HepG2 (cell line): Measurements from ENCODE around the gene RARG. TPM values are rescaled to one million over a fixed set of nuclear protein-coding genes. Genes with fewer than 3 reads are reported as not detected.

Experiments
- ADNP ChIP-seq: sonication (generic); formaldehyde crosslinking; IDR thresholded peaks from 2 replicates; pipeline ENCODE4 v1.4.0; 2020; ENCODE audit warnings: missing genetic modification reagents
- BORCS8-MEF2B ChIP-seq: sonication (generic); formaldehyde crosslinking; IDR thresholded peaks from 2 replicates; pipeline ENCODE4 v1.8.0; 2022; ENCODE audit warnings: mild to moderate bottlenecking, missing genetic modification reagents
- DMAP1 ChIP-seq: IDR thresholded peaks from 2 replicates; pipeline ENCODE4 v1.6.1; 2016
- ELF1 ChIP-seq: sonication (generic); formaldehyde crosslinking; IDR thresholded peaks from 2 replicates; pipeline ENCODE4 v1.4.0; 2020; ENCODE audit warnings: missing genetic modification reagents
- ETV5 ChIP-seq: IDR thresholded peaks from 2 replicates; pipeline ENCODE4 v1.6.1; 2018; ENCODE audit warnings: missing biosample characterization, missing genetic modification reagents, inconsistent platforms, borderline replicate concordance
- HES4 ChIP-seq: sonication (generic); formaldehyde crosslinking; IDR thresholded peaks from 2 replicates; pipeline ENCODE4 v1.9.0; 2021; ENCODE audit warnings: mild to moderate bottlenecking, missing genetic modification reagents, borderline replicate concordance
- IKZF4 ChIP-seq: sonication (generic); formaldehyde crosslinking; IDR thresholded peaks from 2 replicates; pipeline ENCODE4 v1.5.1; 2020; ENCODE audit warnings: borderline replicate concordance, mild to moderate bottlenecking, low read depth, missing genetic modification reagents; ENCODE audit errors: not compliant biosample characterization
- IRF2 ChIP-seq: IDR thresholded peaks from 2 replicates; pipeline ENCODE4 v1.6.1; 2018; ENCODE audit warnings: missing genetic modification reagents, missing compliant biosample characterization
- JUND ChIP-seq: sonication (generic); formaldehyde crosslinking; IDR thresholded peaks from 2 replicates; pipeline ENCODE4 v1.8.0; 2022; ENCODE audit warnings: mild to moderate bottlenecking, missing genetic modification reagents
- SPEN ChIP-seq: sonication (generic); formaldehyde crosslinking; IDR thresholded peaks from 2 replicates; pipeline ENCODE4 v1.5.1; 2020; ENCODE audit warnings: low read depth, mild to moderate bottlenecking, missing genetic modification reagents
- TOPORS ChIP-seq: sonication (generic); formaldehyde crosslinking; IDR thresholded peaks from 2 replicates; pipeline ENCODE4 v1.8.0; 2023; ENCODE audit warnings: mild to moderate bottlenecking, missing genetic modification reagents
- ZNF383 ChIP-seq: sonication (generic); formaldehyde crosslinking; IDR thresholded peaks from 2 replicates; pipeline ENCODE4 v1.4.0; 2020; ENCODE audit warnings: missing genetic modification reagents, mild to moderate bottlenecking, borderline replicate concordance
- ZNF446 ChIP-seq: sonication (generic); formaldehyde crosslinking; IDR thresholded peaks from 2 replicates; pipeline ENCODE4 v1.5.0; 2020; ENCODE audit warnings: mild to moderate bottlenecking, missing genetic modification reagents
- ZNF670 ChIP-seq: sonication (generic); formaldehyde crosslinking; IDR thresholded peaks from 2 replicates; pipeline ENCODE4 v1.8.0; 2022; ENCODE audit warnings: mild to moderate bottlenecking, missing genetic modification reagents, borderline replicate concordance
- ZNF713 ChIP-seq: sonication (generic); formaldehyde crosslinking; IDR thresholded peaks from 2 replicates; pipeline ENCODE4 v1.4.0; 2020; ENCODE audit warnings: mild to moderate bottlenecking, missing genetic modification reagents
- polyA plus RNA-seq, 8 experiments: library from polyadenylated mRNA; depleted of rRNA in 3 of 8; stranded (reverse) in 7 of 8; unstranded in 1 of 8; fragments of >200 nt; fragmentation: Illumina TruSeq in 4 of 8; extraction: Trizol in 4 of 8; gene quantifications; 2 replicates each; pipeline versions ENCODE4 v1.2.1 to v1.2.3, GENCODE V29; 2011 to 2016; ENCODE audit warnings: low read depth in 4 of 8, missing spikeins in 1 of 8, mixed read lengths in 1 of 8; ENCODE audit not compliant: insufficient read depth in 1 of 8
- total RNA-seq, 5 experiments: library from RNA; depleted of rRNA; stranded (reverse); fragments of >200 nt; fragmentation: Illumina TruSeq; extraction: Trizol; gene quantifications; 2 replicates each; pipeline ENCODE4 v1.2.3, GENCODE V29; 2016; ENCODE audit warnings: low read depth in 1 of 5
- TF ChIP-seq, protein P1 (sequence below): sonication (generic); formaldehyde crosslinking; conservative IDR thresholded peaks from 2 replicates; pipeline ENCODE4 v1.4.0; 2020; ENCODE audit warnings: mild to moderate bottlenecking, missing genetic modification reagents, moderate library complexity
- TF ChIP-seq, protein P2 (sequence below): sonication (generic); formaldehyde crosslinking; IDR thresholded peaks from 2 replicates; pipeline ENCODE4 v1.4.0; 2020; ENCODE audit warnings: mild to moderate bottlenecking, missing genetic modification reagents
- TF ChIP-seq, protein P3 (sequence below): sonication (generic); formaldehyde crosslinking; IDR thresholded peaks from 2 replicates; pipeline ENCODE4 v1.8.0; 2022; ENCODE audit warnings: mild to moderate bottlenecking, missing genetic modification reagents, borderline replicate concordance
- TF ChIP-seq, protein P4 (sequence below): sonication (generic); formaldehyde crosslinking; IDR thresholded peaks from 2 replicates; pipeline ENCODE4 v1.9.0; 2022; ENCODE audit warnings: missing genetic modification reagents, mild to moderate bottlenecking, borderline replicate concordance

Gene RARG
- total and polyA plus RNA-seq, 2 of the 13 experiments (the other 11 are each of a cell fraction or from before 2014, with no cell fraction given) = 0.77 to 1.5 TPM

DNA sequence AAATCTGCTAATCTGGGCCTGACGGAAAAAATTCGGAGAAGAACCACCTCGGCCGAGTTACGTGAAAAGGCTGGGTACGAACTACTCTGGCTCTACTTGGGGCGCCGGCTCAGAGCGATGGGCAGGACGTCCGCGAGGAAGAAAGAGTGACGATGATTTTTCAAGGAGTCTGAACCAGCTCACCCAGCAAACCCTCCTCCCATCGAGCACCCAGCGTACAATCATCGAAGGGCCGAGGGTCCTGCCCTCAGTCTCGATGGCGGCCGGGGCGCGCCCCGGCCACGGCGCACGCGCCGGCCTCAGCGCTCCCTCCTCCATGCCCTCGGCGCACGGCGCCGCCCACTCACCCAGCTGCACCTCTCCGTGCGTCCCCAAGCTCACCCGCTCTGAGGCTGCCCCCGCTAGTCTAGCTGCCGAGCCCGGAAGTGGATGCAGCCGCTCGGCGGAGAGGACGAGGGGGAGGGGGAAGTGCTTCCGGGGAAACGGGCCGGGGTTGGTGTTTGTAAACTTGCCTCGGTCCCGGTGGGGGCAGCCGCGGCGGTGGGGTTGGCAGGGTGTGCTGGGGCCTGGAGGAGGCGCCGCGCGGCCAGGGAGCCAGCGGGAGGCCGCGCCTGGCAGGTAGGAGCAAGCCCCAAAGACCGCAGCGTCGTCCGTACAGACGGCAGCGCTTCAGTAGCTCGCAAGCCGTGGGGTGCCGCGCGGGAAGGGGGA lies 51.6 kb downstream of the RARG start, which contains the start of the genes CSAD and ZNF740 (continued):
- TF ChIP-seq ZNF670 (CRISPR knock-in tag) = peak; percentile 70
- TF ChIP-seq, protein P1, sequence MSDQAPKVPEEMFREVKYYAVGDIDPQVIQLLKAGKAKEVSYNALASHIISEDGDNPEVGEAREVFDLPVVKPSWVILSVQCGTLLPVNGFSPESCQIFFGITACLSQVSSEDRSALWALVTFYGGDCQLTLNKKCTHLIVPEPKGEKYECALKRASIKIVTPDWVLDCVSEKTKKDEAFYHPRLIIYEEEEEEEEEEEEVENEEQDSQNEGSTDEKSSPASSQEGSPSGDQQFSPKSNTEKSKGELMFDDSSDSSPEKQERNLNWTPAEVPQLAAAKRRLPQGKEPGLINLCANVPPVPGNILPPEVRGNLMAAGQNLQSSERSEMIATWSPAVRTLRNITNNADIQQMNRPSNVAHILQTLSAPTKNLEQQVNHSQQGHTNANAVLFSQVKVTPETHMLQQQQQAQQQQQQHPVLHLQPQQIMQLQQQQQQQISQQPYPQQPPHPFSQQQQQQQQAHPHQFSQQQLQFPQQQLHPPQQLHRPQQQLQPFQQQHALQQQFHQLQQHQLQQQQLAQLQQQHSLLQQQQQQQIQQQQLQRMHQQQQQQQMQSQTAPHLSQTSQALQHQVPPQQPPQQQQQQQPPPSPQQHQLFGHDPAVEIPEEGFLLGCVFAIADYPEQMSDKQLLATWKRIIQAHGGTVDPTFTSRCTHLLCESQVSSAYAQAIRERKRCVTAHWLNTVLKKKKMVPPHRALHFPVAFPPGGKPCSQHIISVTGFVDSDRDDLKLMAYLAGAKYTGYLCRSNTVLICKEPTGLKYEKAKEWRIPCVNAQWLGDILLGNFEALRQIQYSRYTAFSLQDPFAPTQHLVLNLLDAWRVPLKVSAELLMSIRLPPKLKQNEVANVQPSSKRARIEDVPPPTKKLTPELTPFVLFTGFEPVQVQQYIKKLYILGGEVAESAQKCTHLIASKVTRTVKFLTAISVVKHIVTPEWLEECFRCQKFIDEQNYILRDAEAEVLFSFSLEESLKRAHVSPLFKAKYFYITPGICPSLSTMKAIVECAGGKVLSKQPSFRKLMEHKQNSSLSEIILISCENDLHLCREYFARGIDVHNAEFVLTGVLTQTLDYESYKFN (CRISPR knock-in tag) = peak; percentile 82
- TF ChIP-seq SPEN (CRISPR knock-in tag) = peak; percentile 72; the same call in 1 of the 2 replicates
- no peak for TF ChIP-seq ADNP (CRISPR knock-in tag)
- TF ChIP-seq DMAP1 (CRISPR knock-in tag) = peak; percentile 75; the same call in 1 of the 2 replicates
- TF ChIP-seq HES4 = peak; percentile 7; the same call in 1 of the 2 replicates
- TF ChIP-seq ELF1 (CRISPR knock-in tag) = peak; percentile 92
- 0 out of 2 replicates have a peak, but pooled peaks have one; percentile 54 for TF ChIP-seq ZNF713 (CRISPR knock-in tag)
- 0 out of 2 replicates have a peak, but pooled peaks have one; percentile 49 for TF ChIP-seq ZNF446 (CRISPR knock-in tag)
- peak; percentile 90 for TF ChIP-seq ETV5 (CRISPR knock-in tag)
- peak; percentile 79; the same call in 1 of the 2 replicates for TF ChIP-seq IRF2 (CRISPR knock-in tag)
- no peak for TF ChIP-seq IKZF4 (CRISPR knock-in tag)
- TF ChIP-seq, protein P2, sequence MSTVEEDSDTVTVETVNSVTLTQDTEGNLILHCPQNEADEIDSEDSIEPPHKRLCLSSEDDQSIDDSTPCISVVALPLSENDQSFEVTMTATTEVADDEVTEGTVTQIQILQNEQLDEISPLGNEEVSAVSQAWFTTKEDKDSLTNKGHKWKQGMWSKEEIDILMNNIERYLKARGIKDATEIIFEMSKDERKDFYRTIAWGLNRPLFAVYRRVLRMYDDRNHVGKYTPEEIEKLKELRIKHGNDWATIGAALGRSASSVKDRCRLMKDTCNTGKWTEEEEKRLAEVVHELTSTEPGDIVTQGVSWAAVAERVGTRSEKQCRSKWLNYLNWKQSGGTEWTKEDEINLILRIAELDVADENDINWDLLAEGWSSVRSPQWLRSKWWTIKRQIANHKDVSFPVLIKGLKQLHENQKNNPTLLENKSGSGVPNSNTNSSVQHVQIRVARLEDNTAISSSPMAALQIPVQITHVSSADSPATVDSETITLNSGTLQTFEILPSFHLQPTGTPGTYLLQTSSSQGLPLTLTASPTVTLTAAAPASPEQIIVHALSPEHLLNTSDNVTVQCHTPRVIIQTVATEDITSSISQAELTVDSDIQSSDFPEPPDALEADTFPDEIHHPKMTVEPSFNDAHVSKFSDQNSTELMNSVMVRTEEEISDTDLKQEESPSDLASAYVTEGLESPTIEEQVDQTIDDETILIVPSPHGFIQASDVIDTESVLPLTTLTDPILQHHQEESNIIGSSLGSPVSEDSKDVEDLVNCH (CRISPR knock-in tag) = no peak
- peak; percentile 94; the same call in 1 of the 2 replicates for TF ChIP-seq ZNF383 (CRISPR knock-in tag)
- 0 out of 2 replicates have a peak, but pooled peaks have one; percentile 50 for TF ChIP-seq TOPORS (CRISPR knock-in tag)
- TF ChIP-seq, protein P3, sequence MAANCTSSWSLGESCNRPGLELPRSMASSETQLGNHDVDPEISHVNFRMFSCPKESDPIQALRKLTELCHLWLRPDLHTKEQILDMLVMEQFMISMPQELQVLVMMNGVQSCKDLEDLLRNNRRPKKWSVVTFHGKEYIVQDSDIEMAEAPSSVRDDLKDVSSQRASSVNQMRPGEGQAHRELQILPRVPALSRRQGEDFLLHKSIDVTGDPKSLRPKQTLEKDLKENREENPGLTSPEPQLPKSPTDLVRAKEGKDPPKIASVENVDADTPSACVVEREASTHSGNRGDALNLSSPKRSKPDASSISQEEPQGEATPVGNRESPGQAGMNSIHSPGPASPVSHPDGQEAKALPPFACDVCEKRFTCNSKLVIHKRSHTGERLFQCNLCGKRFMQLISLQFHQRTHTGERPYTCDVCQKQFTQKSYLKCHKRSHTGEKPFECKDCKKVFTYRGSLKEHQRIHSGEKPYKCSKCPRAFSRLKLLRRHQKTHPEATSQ (CRISPR knock-in tag) = peak; percentile 80; the same call in 1 of the 2 replicates
- peak; percentile 43; the same call in 1 of the 2 replicates for TF ChIP-seq BORCS8-MEF2B (CRISPR knock-in tag)
- TF ChIP-seq, protein P4, sequence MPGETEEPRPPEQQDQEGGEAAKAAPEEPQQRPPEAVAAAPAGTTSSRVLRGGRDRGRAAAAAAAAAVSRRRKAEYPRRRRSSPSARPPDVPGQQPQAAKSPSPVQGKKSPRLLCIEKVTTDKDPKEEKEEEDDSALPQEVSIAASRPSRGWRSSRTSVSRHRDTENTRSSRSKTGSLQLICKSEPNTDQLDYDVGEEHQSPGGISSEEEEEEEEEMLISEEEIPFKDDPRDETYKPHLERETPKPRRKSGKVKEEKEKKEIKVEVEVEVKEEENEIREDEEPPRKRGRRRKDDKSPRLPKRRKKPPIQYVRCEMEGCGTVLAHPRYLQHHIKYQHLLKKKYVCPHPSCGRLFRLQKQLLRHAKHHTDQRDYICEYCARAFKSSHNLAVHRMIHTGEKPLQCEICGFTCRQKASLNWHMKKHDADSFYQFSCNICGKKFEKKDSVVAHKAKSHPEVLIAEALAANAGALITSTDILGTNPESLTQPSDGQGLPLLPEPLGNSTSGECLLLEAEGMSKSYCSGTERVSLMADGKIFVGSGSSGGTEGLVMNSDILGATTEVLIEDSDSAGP (CRISPR knock-in tag) = peak; percentile 61; the same call in 1 of the 2 replicates
- TF ChIP-seq JUND (CRISPR knock-in tag) = 0 out of 2 replicates have a peak, but pooled peaks have one; percentile 15
